H1 (cell line): ENCODE measurements around the gene FBXW8. TPM values are rescaled to one million over a fixed set of nuclear protein-coding genes. Genes with fewer than 3 reads are reported as not detected.

Source experiments
- CTCF ChIA-PET: fragments of 300-600 bp; sonication (Branson Sonifier 250); formaldehyde crosslinking; loops from one replicate; lab custom pipeline; 2021; ENCODE audit not compliant: partially characterized antibody; lab: Charles Lee
- POLR2A ChIA-PET: fragments of 300-600 bp; sonication (Branson Sonifier 250); formaldehyde crosslinking; loops from one replicate; lab custom pipeline; 2021; ENCODE audit warnings: inconsistent platforms; ENCODE audit not compliant: partially characterized antibody; lab: Charles Lee
- DNase-seq, 2 experiments: peaks; one replicate each; pipeline versions ENCODE4 v3.0.0 to v3.0.0-alpha.2; 2010 to 2022; ENCODE audit warnings: low spot score in 2 of 2, low read depth in 1 of 2, mixed read lengths in 1 of 2
- FAIRE-seq: peaks from 2 replicates; lab custom pipeline; 2011; peaks lifted over from hg19 to GRCh38; lab: Jason Lieb, UNC
- H2AFZ ChIP-seq: 2 replicates; pipeline ENCODE4 v1.8.1; 2012; ENCODE audit warnings: low read length, inconsistent platforms
- H2AK5ac ChIP-seq: 2 replicates; pipeline ENCODE4 v1.6.1; 2013; ENCODE audit warnings: low read depth, low read length
- H2BK120ac ChIP-seq: replicated peaks from 2 replicates; pipeline ENCODE3; 2013; ENCODE audit warnings: low read depth, low read length, inconsistent platforms
- H2BK12ac ChIP-seq: 2 replicates; pipeline ENCODE4 v1.6.1; 2013; ENCODE audit warnings: low read depth, low read length
- H2BK15ac ChIP-seq: 2 replicates; pipeline ENCODE4 v1.6.1; 2013; ENCODE audit warnings: low read length
- H2BK20ac ChIP-seq: 2 replicates; pipeline ENCODE4 v1.6.1; 2013; ENCODE audit warnings: low read length
- H2BK5ac ChIP-seq: 2 replicates; pipeline ENCODE4 v1.6.1; 2013; ENCODE audit warnings: low read depth, low read length
- H3K14ac ChIP-seq: 2 replicates; pipeline ENCODE4 v1.6.1; 2013; ENCODE audit warnings: inconsistent platforms; ENCODE audit not compliant: insufficient read length
- H3K18ac ChIP-seq: 2 replicates; pipeline ENCODE4 v1.6.1; 2013; ENCODE audit warnings: low read length; ENCODE audit errors: extremely low read depth
- H3K23ac ChIP-seq: 2 replicates; pipeline ENCODE4 v1.6.1; 2013; ENCODE audit warnings: inconsistent platforms; ENCODE audit not compliant: insufficient read length
- H3K23me2 ChIP-seq: 2 replicates; pipeline ENCODE4 v1.6.1; 2013; ENCODE audit warnings: low read depth, low read length
- H3K27ac ChIP-seq: 2 replicates; pipeline ENCODE4 v1.6.1; 2011; ENCODE audit warnings: low read depth, low read length, inconsistent platforms
- H3K27me3 ChIP-seq, 4 experiments: replicated peaks in 1 of 4; 1 replicate in 1 of 4; 2 replicates in 3 of 4; pipeline versions ENCODE4 v1.6.1 to v1.8.1; 2011 to 2013; ENCODE audit warnings: low read length in 3 of 4, mild to moderate bottlenecking in 3 of 4, inconsistent platforms in 2 of 4, mixed read lengths in 2 of 4, moderate library complexity in 1 of 4; ENCODE audit not compliant: control insufficient read depth in 3 of 4, insufficient read depth in 3 of 4; ENCODE audit errors: extremely low read depth in 1 of 4
- H3K36me3 ChIP-seq, 4 experiments: 2 replicates each; pipeline versions ENCODE4 v1.6.1 to v1.8.1; 2011 to 2013; ENCODE audit warnings: mild to moderate bottlenecking in 4 of 4, low read length in 3 of 4, moderate library complexity in 2 of 4, control low read depth in 1 of 4, inconsistent platforms in 1 of 4; ENCODE audit not compliant: insufficient read depth in 4 of 4, control insufficient read depth in 2 of 4
- H3K4ac ChIP-seq: replicated peaks from 2 replicates; pipeline ENCODE3; 2013; ENCODE audit warnings: low read length, low read depth, mixed read lengths, inconsistent platforms; ENCODE audit not compliant: insufficient read length
- H3K4me1 ChIP-seq, 4 experiments: replicated peaks in 1 of 4; 1 replicate in 1 of 4; 2 replicates in 3 of 4; pipeline versions ENCODE4 v1.6.1 to v1.8.1; 2011 to 2013; ENCODE audit warnings: low read length in 3 of 4, inconsistent platforms in 2 of 4, mixed read lengths in 1 of 4; ENCODE audit not compliant: insufficient read depth in 4 of 4, control insufficient read depth in 3 of 4
- H3K4me2 ChIP-seq, 2 experiments: 2 replicates each; pipeline versions ENCODE4 v1.6.1 to v1.8.1; 2011 to 2013; ENCODE audit warnings: low read depth in 2 of 2, low read length in 2 of 2, control low read depth in 1 of 2, inconsistent platforms in 1 of 2, mild to moderate bottlenecking in 1 of 2; ENCODE audit not compliant: insufficient read depth in 1 of 2
- H3K4me3 ChIP-seq, 4 experiments: fragments of 200-600, 300-600 bp in 1 of 4; sonication (generic), shearing (Covaris generic), sonication (Bioruptor Twin) in 1 of 4; 2 replicates each; pipeline versions ENCODE4 v1.5.1 to v1.8.1; 2011 to 2016; ENCODE audit warnings: low read length in 4 of 4, low read depth in 3 of 4, control low read depth in 2 of 4, inconsistent platforms in 2 of 4, mild to moderate bottlenecking in 2 of 4, mixed read lengths in 1 of 4, moderate library complexity in 1 of 4; ENCODE audit not compliant: insufficient read depth in 2 of 4; ENCODE audit errors: extremely low read depth in 1 of 4
- H3K56ac ChIP-seq: replicated peaks from 2 replicates; pipeline ENCODE3; 2013; ENCODE audit warnings: low read depth, mild to moderate bottlenecking, mixed read lengths, low read length, inconsistent platforms; ENCODE audit not compliant: insufficient read length
- H3K79me1 ChIP-seq: 2 replicates; pipeline ENCODE4 v1.6.1; 2013; ENCODE audit warnings: low read depth, low read length, control low read depth
- H3K79me2 ChIP-seq, 2 experiments: 2 replicates each; pipeline versions ENCODE4 v1.6.1 to v1.8.1; 2012 to 2013; ENCODE audit warnings: low read length in 2 of 2, mild to moderate bottlenecking in 2 of 2, inconsistent platforms in 1 of 2; ENCODE audit not compliant: insufficient read depth in 2 of 2, control insufficient read depth in 1 of 2
- H3K9ac ChIP-seq, 4 experiments: replicated peaks in 1 of 4; 1 replicate in 1 of 4; 2 replicates in 3 of 4; pipeline versions ENCODE4 v1.6.1 to v1.8.1; 2011 to 2013; ENCODE audit warnings: low read depth in 3 of 4, low read length in 3 of 4, control low read depth in 2 of 4, mild to moderate bottlenecking in 2 of 4, moderate library complexity in 2 of 4, inconsistent platforms in 1 of 4; ENCODE audit errors: extremely low read depth in 1 of 4
- H3K9me3 ChIP-seq, 2 experiments: 2 replicates each; pipeline versions ENCODE4 v1.6.1 to v1.8.1; 2012 to 2013; ENCODE audit warnings: mild to moderate bottlenecking in 2 of 2, moderate library complexity in 2 of 2, control low read depth in 1 of 2, inconsistent platforms in 1 of 2, low read depth in 1 of 2, low read length in 1 of 2, mixed read lengths in 1 of 2; ENCODE audit not compliant: insufficient read depth in 2 of 2
- H4K20me1 ChIP-seq, 2 experiments: replicated peaks in 1 of 2; 2 replicates each; pipeline versions ENCODE3 to v1.8.1; 2011 to 2013; ENCODE audit warnings: inconsistent platforms in 2 of 2, low read length in 2 of 2, mild to moderate bottlenecking in 1 of 2; ENCODE audit not compliant: insufficient read depth in 2 of 2, control insufficient read depth in 1 of 2
- H4K5ac ChIP-seq: 2 replicates; pipeline ENCODE4 v1.6.1; 2013; ENCODE audit warnings: low read length, low read depth, mixed read lengths, inconsistent platforms; ENCODE audit not compliant: insufficient read length
- H4K8ac ChIP-seq: 2 replicates; pipeline ENCODE4 v1.8.0; 2013; ENCODE audit warnings: mild to moderate bottlenecking, moderate library complexity, low read length, inconsistent platforms; ENCODE audit not compliant: insufficient read depth; ENCODE audit errors: extremely low read depth
- H4K91ac ChIP-seq: replicated peaks from 2 replicates; pipeline ENCODE3; 2013; ENCODE audit warnings: low read length, mixed read lengths, inconsistent platforms; ENCODE audit not compliant: insufficient read length
- ATF2 ChIP-seq: IDR thresholded peaks from 2 replicates; pipeline ENCODE4 v1.6.1; 2012; ENCODE audit warnings: low read length, inconsistent platforms
- EP300 ChIP-seq, 2 experiments: IDR thresholded peaks; 1 replicate in 1 of 2; 2 replicates in 1 of 2; pipeline ENCODE4 v1.6.1; 2011 to 2012; ENCODE audit warnings: low read depth in 2 of 2, low read length in 2 of 2, mild to moderate bottlenecking in 2 of 2, borderline replicate concordance in 1 of 2, inconsistent platforms in 1 of 2, moderate library complexity in 1 of 2
- RXRA ChIP-seq: IDR thresholded peaks from 2 replicates; pipeline ENCODE4 v1.6.1; 2011; ENCODE audit warnings: low read depth, mild to moderate bottlenecking, low read length, moderate library complexity; ENCODE audit not compliant: insufficient read depth
- whole genome bisulfite sequencing, 2 experiments: shearing (Covaris generic) in 1 of 2; methylation state at CpG; one replicate each; pipeline versions ENCODE4 v1.1.6 to v1.1.7; 2013 to 2015; ENCODE audit warnings: low lambda C conversion rate in 2 of 2, mixed read lengths in 2 of 2, inconsistent platforms in 1 of 2, low coverage in 1 of 2, missing lambda C conversion rate in 1 of 2; ENCODE audit not compliant: insufficient replicate concordance in 2 of 2, insufficient coverage in 1 of 2, insufficient read length in 1 of 2; ENCODE audit errors: extremely low coverage in 1 of 2, missing lambda C conversion rate in 1 of 2; 5-methylcytosine and 5-hydroxymethylcytosine counted together
- polyA plus RNA-seq, 7 experiments: library from polyadenylated mRNA; depleted of rRNA in 3 of 7; stranded (reverse) in 5 of 7; unstranded in 2 of 7; fragments of >200 nt in 5 of 7; fragments of 200-250 nt in 2 of 7; gene quantifications; 1 replicate in 5 of 7; 2 replicates in 1 of 7; 4 replicates in 1 of 7; pipeline versions ENCODE4 v1.2.1 to v1.2.3, GENCODE V29; 2011 to 2013; ENCODE audit warnings: missing spikeins in 2 of 7, mixed read lengths in 2 of 7
- total RNA-seq: library from RNA; stranded (reverse); fragmentation: NEBNext Ultra II Directional; extraction: Animal tissue kit (Norgen Biotek cat#: 25700); gene quantifications from 2 replicates; pipeline ENCODE4 v1.2.1, GENCODE V29; 2021

Gene FBXW8
- total and polyA plus RNA-seq, 2 of the 8 experiments (the other 6 are each of a cell fraction or from before 2014, with no cell fraction given), result 15.8 to 16.0 TPM

GRCh38 chr12:117049295-117049694 lies 138.5 kb downstream of the FBXW8 start:
- Histone ChIP-seq H4K5ac (no peak overlapping the region), H3K56ac (no peak overlapping the region), H3K18ac (no peak overlapping the region; the same call in 1 of the 2 replicates), H3K27me3 (no peaks in the 10 kb centered on the region), H3K9me3 (no peaks in the 10 kb centered on the region), H3K4me1 (peaks cover 5 to 44% (median 31%) of the 10 kb centered on the region in 4 experiments), H4K8ac (0 out of 2 replicates have a peak overlapping the region, but pooled peaks have one; percentile 7), H3K14ac (no peak overlapping the region), H3K9ac (no peak overlapping the region), H2AK5ac (peak overlapping the region; percentile 86; the same call in 1 of the 2 replicates), H4K91ac (peak overlapping the region; percentile 81), H3K4ac (no peak overlapping the region), H3K4me2 (no peak overlapping the region), H2AFZ (no peak overlapping the region), H3K23ac (no peak overlapping the region), H2BK15ac (peak overlapping the region; percentile 97; the same call in 1 of the 2 replicates), H3K36me3 (no peaks in the 10 kb centered on the region), H2BK120ac (no peak overlapping the region), H4K20me1 (no peaks in the 10 kb centered on the region), H2BK5ac (no peak overlapping the region), H3K4me3 (no peak overlapping the region), H3K79me2 (no peaks in the 10 kb centered on the region), H2BK12ac (0 out of 2 replicates have a peak overlapping the region, but pooled peaks have one; percentile 81), H3K79me1 (no peaks in the 10 kb centered on the region), H3K23me2 (no peaks in the 10 kb centered on the region), H2BK20ac (no peak overlapping the region), H3K27ac (no peak overlapping the region)
- WGBS, 2 experiments, result 94% methylated on average over 11 of the region's 11 CpGs; no CpG with 5 or more reads in 1 of the 2 experiments
- FAIRE-seq (no peak), DNase-seq (no peak)
- TF ChIP-seq RXRA (no peak), EP300 (IDR thresholded peaks at IDR 0.05; ENCODE audit: borderline replicate concordance in 1 of 2, low read depth in 2 of 2, low read length in 2 of 2) (no peak), ATF2 (no peak)
- POLR2A ChIA-PET, result interaction anchor here (1.4 kb wide), 1 partner anchor 62 kb away, joined by 5 read pairs; no protein-coding TSS in a partner anchor
- CTCF ChIA-PET, result interaction anchor here (0.7 to 2.3 kb wide), 6 partner anchors 10 to 70 kb away, joined by 3 to 10 read pairs (median 4); no protein-coding TSS in a partner anchor
